ENCODE data around the gene PACSIN1.

GRCh38 chr6:34544052-34544604, 78.3 kb downstream of the PACSIN1 start:
- TF ChIP-seq, protein P1, sequence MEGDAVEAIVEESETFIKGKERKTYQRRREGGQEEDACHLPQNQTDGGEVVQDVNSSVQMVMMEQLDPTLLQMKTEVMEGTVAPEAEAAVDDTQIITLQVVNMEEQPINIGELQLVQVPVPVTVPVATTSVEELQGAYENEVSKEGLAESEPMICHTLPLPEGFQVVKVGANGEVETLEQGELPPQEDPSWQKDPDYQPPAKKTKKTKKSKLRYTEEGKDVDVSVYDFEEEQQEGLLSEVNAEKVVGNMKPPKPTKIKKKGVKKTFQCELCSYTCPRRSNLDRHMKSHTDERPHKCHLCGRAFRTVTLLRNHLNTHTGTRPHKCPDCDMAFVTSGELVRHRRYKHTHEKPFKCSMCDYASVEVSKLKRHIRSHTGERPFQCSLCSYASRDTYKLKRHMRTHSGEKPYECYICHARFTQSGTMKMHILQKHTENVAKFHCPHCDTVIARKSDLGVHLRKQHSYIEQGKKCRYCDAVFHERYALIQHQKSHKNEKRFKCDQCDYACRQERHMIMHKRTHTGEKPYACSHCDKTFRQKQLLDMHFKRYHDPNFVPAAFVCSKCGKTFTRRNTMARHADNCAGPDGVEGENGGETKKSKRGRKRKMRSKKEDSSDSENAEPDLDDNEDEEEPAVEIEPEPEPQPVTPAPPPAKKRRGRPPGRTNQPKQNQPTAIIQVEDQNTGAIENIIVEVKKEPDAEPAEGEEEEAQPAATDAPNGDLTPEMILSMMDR (IDR thresholded peaks at IDR 0.05): no peak
- no peak for TF ChIP-seq POLR2A (IDR thresholded peaks at IDR 0.05)
